Epidermal melanocyte (primary cell): ENCODE data around the gene CEBPB.

Experiments
- DNase-seq: peaks from one replicate; pipeline ENCODE4 v3.0.0; 2011; ENCODE audit warnings: low spot score; ENCODE audit not compliant: insufficient read length

Gene CEBPB

GRCh38 chr20:50226093-50226974 lies 35.7 kb downstream of the CEBPB start:
- no peak for DNase-seq

GRCh38 chr20:50227506-50227905 lies 36.9 kb downstream of the CEBPB start:
- no peak for DNase-seq

- DNase-seq: no peak
These were observed 38.6 kb downstream of the CEBPB start for GRCh38 chr20:50229156-50229607.

- DNase-seq: no peak
These were observed 39.6 kb downstream of the CEBPB start for GRCh38 chr20:50230184-50230583.

GRCh38 chr20:50230871-50231560 lies 40.4 kb downstream of the CEBPB start:
- DNase-seq: no peak

GRCh38 chr20:50231854-50232253 lies 41.2 kb downstream of the CEBPB start:
- no peak for DNase-seq

- no peak for DNase-seq
These were observed 42.2 kb downstream of the CEBPB start for GRCh38 chr20:50232651-50233324.

GRCh38 chr20:50233325-50234212 lies 42.9 kb downstream of the CEBPB start:
- DNase-seq: no peak

- DNase-seq: no peak
These were observed 43.7 kb downstream of the CEBPB start for GRCh38 chr20:50234288-50234687.

- no peak for DNase-seq
These were observed 46.7 kb downstream of the CEBPB start for GRCh38 chr20:50237349-50237748.

- no peak for DNase-seq
These were observed 47.6 kb downstream of the CEBPB start for GRCh38 chr20:50238081-50238800.

GRCh38 chr20:50240092-50240491 lies 49.5 kb downstream of the CEBPB start:
- DNase-seq: no peak

GRCh38 chr20:50242178-50242514 lies 51.5 kb downstream of the CEBPB start:
- DNase-seq: no peak
